HEK293 (cell line): ENCODE measurements around the gene PDE4B.

Experiments
- GLI4 ChIP-seq: fragments of 450-650 bp; formaldehyde crosslinking; IDR thresholded peaks from 2 replicates; pipeline ENCODE4 v1.5.1; 2016; ENCODE audit warnings: missing biosample characterization, missing genetic modification characterization
- HOXA7 ChIP-seq: sonication (generic); formaldehyde crosslinking; IDR thresholded peaks from 2 replicates; pipeline ENCODE4 v1.8.1; 2022; ENCODE audit warnings: missing genetic modification reagents, borderline replicate concordance
- ZBTB48 ChIP-seq: fragments of 450-650 bp; formaldehyde crosslinking; IDR thresholded peaks from 2 replicates; pipeline ENCODE4 v1.5.1; 2016; ENCODE audit warnings: missing biosample characterization, missing genetic modification characterization
- ZNF530 ChIP-seq: fragments of 450-650 bp; formaldehyde crosslinking; IDR thresholded peaks from 2 replicates; pipeline ENCODE4 v1.5.1; 2016; ENCODE audit warnings: low read depth, missing biosample characterization, missing genetic modification characterization
- ZNF626 ChIP-seq: fragments of 450-650 bp; sonication (Bioruptor Pico); formaldehyde crosslinking; IDR thresholded peaks from 2 replicates; pipeline ENCODE4 v1.5.1; 2018; ENCODE audit warnings: missing biosample characterization, missing genetic modification characterization, inconsistent platforms
- ZSCAN16 ChIP-seq: fragments of 450-650 bp; formaldehyde crosslinking; IDR thresholded peaks from 2 replicates; pipeline ENCODE4 v1.5.1; 2016; ENCODE audit warnings: missing biosample characterization, missing genetic modification characterization
- TF ChIP-seq, protein P1 (sequence below): fragments of 450-650 bp; formaldehyde crosslinking; IDR thresholded peaks from 2 replicates; pipeline ENCODE4 v1.5.1; 2016; ENCODE audit warnings: missing biosample characterization, missing genetic modification characterization

DNA sequence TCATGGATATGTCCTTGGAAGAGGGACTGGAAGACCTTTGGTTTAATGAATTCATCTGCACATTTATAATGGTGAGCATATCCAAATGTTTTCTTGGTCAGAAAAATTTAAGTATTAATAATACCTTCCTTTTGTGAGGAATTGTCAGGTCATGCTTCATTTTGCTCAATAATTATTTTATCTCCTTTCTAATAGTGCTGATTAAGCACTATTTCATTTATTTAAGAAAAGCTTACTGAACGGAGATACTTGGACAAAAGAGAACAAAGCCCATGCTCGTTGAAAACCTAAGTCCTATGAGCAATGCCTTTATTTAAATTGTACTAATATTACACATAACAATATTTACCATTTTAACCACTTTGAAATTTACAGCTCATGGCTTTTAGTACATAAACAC lies 281.5 kb downstream of the PDE4B start:
- TF ChIP-seq ZNF626 (no peak), ZBTB48 (no peak), ZSCAN16 (tag by site-specific recombination) (no peak), GLI4 (tag by site-specific recombination) (no peak), HOXA7 (CRISPR knock-in tag) (no peak), ZNF530 (tag by site-specific recombination) (no peak)
- TF ChIP-seq, protein P1, sequence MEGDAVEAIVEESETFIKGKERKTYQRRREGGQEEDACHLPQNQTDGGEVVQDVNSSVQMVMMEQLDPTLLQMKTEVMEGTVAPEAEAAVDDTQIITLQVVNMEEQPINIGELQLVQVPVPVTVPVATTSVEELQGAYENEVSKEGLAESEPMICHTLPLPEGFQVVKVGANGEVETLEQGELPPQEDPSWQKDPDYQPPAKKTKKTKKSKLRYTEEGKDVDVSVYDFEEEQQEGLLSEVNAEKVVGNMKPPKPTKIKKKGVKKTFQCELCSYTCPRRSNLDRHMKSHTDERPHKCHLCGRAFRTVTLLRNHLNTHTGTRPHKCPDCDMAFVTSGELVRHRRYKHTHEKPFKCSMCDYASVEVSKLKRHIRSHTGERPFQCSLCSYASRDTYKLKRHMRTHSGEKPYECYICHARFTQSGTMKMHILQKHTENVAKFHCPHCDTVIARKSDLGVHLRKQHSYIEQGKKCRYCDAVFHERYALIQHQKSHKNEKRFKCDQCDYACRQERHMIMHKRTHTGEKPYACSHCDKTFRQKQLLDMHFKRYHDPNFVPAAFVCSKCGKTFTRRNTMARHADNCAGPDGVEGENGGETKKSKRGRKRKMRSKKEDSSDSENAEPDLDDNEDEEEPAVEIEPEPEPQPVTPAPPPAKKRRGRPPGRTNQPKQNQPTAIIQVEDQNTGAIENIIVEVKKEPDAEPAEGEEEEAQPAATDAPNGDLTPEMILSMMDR (tag by site-specific recombination), result no peak
